ENCODE measurements around the gene PTPRA. TPM values are rescaled to one million over a fixed set of nuclear protein-coding genes. Genes with fewer than 3 reads are reported as not detected.

Gene PTPRA
- total and polyA plus RNA-seq, 2 of the 8 experiments (the other 6 are each of a cell fraction or from before 2014, with no cell fraction given) = 47.7 to 51.3 TPM

DNA sequence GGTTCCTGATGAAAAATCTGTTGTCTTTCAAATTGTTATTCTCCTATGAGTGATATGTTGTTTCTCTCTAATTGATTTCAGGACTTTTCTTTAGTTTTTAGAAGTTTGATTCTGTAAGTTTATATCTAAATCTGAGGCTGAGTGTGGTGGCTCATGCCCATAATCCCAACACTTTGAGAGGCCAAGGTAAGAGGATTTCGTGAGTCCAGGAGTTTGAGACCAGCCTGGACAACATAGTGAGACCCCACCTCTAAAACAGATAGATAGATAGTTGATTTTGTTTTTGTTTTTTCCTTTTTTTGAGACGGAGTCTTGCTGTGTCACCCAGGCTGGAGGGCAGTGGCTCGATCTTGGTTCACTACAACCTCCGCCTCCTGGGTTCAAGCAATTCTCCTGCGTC lies 64.6 kb downstream of the PTPRA start (continued):
- TF ChIP-seq PHF8 (conservative IDR thresholded peaks at IDR 0.05; ENCODE audit: low read depth, low read length) (no peak), JUN (IDR thresholded peaks at IDR 0.05; ENCODE audit: low read depth, low read length) (no peak), TAF7 (optimal IDR thresholded peaks at IDR 0.05; ENCODE audit: borderline replicate concordance, low read depth, low read length) (no peak), KDM1A (IDR thresholded peaks at IDR 0.05; ENCODE audit: borderline replicate concordance, low read length) (no peak), TCF12 (IDR thresholded peaks at IDR 0.05; ENCODE audit: low read depth, low read length) (no peak), ASH2L (IDR thresholded peaks at IDR 0.05; ENCODE audit: low read length) (no peak)
